ENCODE measurements around the gene TBXAS1. TPM values are rescaled to one million over a fixed set of nuclear protein-coding genes. Genes with fewer than 3 reads are reported as not detected.

Gene TBXAS1
- polyA plus RNA-seq, 1 donor from 2014 or later = 0.93 TPM

DNA sequence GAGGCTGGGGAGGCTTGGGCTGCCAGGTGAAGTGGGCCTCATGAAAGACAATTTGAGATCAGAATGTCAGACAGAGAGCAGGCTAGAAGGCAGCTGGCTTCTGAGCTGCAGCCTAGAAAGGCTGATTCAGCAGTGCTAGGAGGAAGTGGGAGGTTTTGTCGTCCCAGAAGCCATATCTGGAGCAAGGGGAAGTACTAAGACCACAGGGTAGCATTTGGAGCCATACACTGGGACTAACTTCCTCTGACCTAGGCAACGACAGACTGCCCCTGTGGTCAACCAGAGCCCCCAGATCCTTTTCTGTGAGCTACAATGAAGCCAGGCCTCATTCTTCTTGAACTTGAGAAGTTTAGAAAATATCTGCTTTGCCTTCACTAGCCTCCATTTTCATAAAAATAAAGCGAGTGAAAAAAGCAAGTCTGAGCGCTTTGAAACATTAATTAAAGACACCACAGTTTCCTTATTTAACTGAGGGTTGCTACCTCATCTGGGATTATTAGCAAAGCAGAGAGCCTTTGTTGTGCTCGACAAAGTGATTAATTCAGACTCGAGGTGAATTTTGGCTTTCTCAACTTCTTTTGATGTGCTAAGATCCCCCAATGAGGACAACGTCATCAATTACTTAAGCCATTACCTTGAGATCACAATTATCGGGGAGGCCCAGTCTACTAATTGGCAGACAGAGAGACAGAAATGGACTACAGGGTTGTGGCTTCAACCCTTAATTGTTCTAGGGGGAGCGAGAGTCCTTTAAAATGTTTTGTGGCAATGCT lies 26.6 kb downstream of the TBXAS1 start:
- no peaks in the 10 kb centered on the region for H3K9me2 ChIP-seq (ENCODE audit: insufficient read depth, low read length)
- no peak overlapping the region for H2AFZ ChIP-seq (ENCODE audit: low read depth, low read length)
- H4K20me1 ChIP-seq (ENCODE audit: insufficient read depth) = no peaks in the 10 kb centered on the region
- H3K27me3 ChIP-seq (ENCODE audit: insufficient read depth, low read depth, low read length) = no peaks in the 10 kb centered on the region
- no peaks in the 10 kb centered on the region for H3K36me3 ChIP-seq (ENCODE audit: insufficient read depth, low read length)
- H3K79me2 ChIP-seq (replicated peaks; ENCODE audit: insufficient read depth, low read length) = no peaks in the 10 kb centered on the region
- H3K9me3 ChIP-seq (ENCODE audit: low read length) = no peaks in the 10 kb centered on the region
- H3K4me3 ChIP-seq (ENCODE audit: low read length) = no peak overlapping the region
- H3K4me2 ChIP-seq (ENCODE audit: low read length) = no peak overlapping the region
- no peak overlapping the region for H3K9ac ChIP-seq (ENCODE audit: low read length)
- no peak overlapping the region for H3K27ac ChIP-seq (ENCODE audit: low read length)
- H3F3A ChIP-seq (ENCODE audit: insufficient read depth, low read length, poor library complexity, severe bottlenecking) = no peaks in the 10 kb centered on the region
- TF ChIP-seq TAF1 (IDR thresholded peaks at IDR 0.05; ENCODE audit: low read depth) = no peak
- no peak for TF ChIP-seq POLR2AphosphoS5 (IDR thresholded peaks at IDR 0.05)
- TF ChIP-seq, protein P1, sequence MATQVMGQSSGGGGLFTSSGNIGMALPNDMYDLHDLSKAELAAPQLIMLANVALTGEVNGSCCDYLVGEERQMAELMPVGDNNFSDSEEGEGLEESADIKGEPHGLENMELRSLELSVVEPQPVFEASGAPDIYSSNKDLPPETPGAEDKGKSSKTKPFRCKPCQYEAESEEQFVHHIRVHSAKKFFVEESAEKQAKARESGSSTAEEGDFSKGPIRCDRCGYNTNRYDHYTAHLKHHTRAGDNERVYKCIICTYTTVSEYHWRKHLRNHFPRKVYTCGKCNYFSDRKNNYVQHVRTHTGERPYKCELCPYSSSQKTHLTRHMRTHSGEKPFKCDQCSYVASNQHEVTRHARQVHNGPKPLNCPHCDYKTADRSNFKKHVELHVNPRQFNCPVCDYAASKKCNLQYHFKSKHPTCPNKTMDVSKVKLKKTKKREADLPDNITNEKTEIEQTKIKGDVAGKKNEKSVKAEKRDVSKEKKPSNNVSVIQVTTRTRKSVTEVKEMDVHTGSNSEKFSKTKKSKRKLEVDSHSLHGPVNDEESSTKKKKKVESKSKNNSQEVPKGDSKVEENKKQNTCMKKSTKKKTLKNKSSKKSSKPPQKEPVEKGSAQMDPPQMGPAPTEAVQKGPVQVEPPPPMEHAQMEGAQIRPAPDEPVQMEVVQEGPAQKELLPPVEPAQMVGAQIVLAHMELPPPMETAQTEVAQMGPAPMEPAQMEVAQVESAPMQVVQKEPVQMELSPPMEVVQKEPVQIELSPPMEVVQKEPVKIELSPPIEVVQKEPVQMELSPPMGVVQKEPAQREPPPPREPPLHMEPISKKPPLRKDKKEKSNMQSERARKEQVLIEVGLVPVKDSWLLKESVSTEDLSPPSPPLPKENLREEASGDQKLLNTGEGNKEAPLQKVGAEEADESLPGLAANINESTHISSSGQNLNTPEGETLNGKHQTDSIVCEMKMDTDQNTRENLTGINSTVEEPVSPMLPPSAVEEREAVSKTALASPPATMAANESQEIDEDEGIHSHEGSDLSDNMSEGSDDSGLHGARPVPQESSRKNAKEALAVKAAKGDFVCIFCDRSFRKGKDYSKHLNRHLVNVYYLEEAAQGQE (IDR thresholded peaks at IDR 0.05; ENCODE audit: borderline replicate concordance) = no peak
- TF ChIP-seq, protein P2, sequence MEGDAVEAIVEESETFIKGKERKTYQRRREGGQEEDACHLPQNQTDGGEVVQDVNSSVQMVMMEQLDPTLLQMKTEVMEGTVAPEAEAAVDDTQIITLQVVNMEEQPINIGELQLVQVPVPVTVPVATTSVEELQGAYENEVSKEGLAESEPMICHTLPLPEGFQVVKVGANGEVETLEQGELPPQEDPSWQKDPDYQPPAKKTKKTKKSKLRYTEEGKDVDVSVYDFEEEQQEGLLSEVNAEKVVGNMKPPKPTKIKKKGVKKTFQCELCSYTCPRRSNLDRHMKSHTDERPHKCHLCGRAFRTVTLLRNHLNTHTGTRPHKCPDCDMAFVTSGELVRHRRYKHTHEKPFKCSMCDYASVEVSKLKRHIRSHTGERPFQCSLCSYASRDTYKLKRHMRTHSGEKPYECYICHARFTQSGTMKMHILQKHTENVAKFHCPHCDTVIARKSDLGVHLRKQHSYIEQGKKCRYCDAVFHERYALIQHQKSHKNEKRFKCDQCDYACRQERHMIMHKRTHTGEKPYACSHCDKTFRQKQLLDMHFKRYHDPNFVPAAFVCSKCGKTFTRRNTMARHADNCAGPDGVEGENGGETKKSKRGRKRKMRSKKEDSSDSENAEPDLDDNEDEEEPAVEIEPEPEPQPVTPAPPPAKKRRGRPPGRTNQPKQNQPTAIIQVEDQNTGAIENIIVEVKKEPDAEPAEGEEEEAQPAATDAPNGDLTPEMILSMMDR (IDR thresholded peaks at IDR 0.05; ENCODE audit: poor library complexity, severe bottlenecking) = no peak
- no peak for TF ChIP-seq EZH2 (IDR thresholded peaks at IDR 0.05; ENCODE audit: borderline replicate concordance, insufficient read depth, low read length, poor library complexity, severe bottlenecking)
- TF ChIP-seq EP300 (conservative IDR thresholded peaks at IDR 0.05; ENCODE audit: poor library complexity, severe bottlenecking) = no peak
- TF ChIP-seq RAD21 (conservative IDR thresholded peaks at IDR 0.05) = no peak
- TF ChIP-seq MXI1 (conservative IDR thresholded peaks at IDR 0.05; ENCODE audit: poor library complexity, severe bottlenecking) = no peak
- no peak for TF ChIP-seq SMC3 (conservative IDR thresholded peaks at IDR 0.05; ENCODE audit: poor library complexity)

DNA sequence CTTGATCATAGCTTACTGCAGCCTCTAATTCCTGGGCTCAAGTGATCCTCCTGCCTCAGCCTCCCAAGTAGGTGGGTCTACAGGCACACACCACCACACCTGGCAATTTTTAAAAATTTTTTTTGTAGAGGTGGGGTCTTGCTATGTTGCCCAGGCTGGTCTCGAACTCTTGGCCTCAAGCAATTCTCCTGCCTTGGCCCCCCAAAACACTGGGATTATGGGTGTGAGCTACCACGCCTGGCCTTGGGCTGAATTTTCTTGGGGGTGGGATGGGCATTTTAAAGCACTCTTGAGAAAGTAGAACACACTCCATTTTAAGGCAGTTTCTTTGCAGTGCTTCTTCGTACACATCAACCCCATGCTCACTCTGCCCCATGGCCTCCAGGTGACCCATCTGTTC lies 28.7 kb downstream of the TBXAS1 start:
- H3K9ac ChIP-seq (ENCODE audit: low read length) = no peak overlapping the region
- no peaks in the 10 kb centered on the region for H3F3A ChIP-seq (ENCODE audit: insufficient read depth, low read length, poor library complexity, severe bottlenecking)
- H3K27ac ChIP-seq (ENCODE audit: low read length) = no peak overlapping the region
- no peaks in the 10 kb centered on the region for H3K9me2 ChIP-seq (ENCODE audit: insufficient read depth, low read length)
- H3K4me3 ChIP-seq (ENCODE audit: low read length) = no peak overlapping the region
- no peaks in the 10 kb centered on the region for H3K79me2 ChIP-seq (replicated peaks; ENCODE audit: insufficient read depth, low read length)
- TF ChIP-seq, protein P1 (IDR thresholded peaks at IDR 0.05; ENCODE audit: borderline replicate concordance) = no peak
- TF ChIP-seq TAF1 (IDR thresholded peaks at IDR 0.05; ENCODE audit: low read depth) (no peak), SMC3 (conservative IDR thresholded peaks at IDR 0.05; ENCODE audit: poor library complexity) (no peak), RAD21 (conservative IDR thresholded peaks at IDR 0.05) (no peak), EP300 (conservative IDR thresholded peaks at IDR 0.05; ENCODE audit: poor library complexity, severe bottlenecking) (no peak)
- TF ChIP-seq, protein P2 (IDR thresholded peaks at IDR 0.05; ENCODE audit: poor library complexity, severe bottlenecking) = no peak
- H3K4me2 ChIP-seq (ENCODE audit: low read length) = no peak overlapping the region
- no peaks in the 10 kb centered on the region for H3K9me3 ChIP-seq (ENCODE audit: low read length)
- H4K20me1 ChIP-seq (ENCODE audit: insufficient read depth) = no peaks in the 10 kb centered on the region
- H2AFZ ChIP-seq (ENCODE audit: low read depth, low read length) = no peak overlapping the region
- no peaks in the 10 kb centered on the region for H3K36me3 ChIP-seq (ENCODE audit: insufficient read depth, low read length)
- no peaks in the 10 kb centered on the region for H3K27me3 ChIP-seq (ENCODE audit: insufficient read depth, low read depth, low read length)

Data from neural cell (in vitro differentiated cells).